ENCODE results near the gene EPG5. TPM values are rescaled to one million over a fixed set of nuclear protein-coding genes. Genes with fewer than 3 reads are reported as not detected.

The EPG5 gene
- polyA plus RNA-seq, 1 of the 3 experiments (the other 2 are of a cell fraction), result 13.6 TPM

DNA sequence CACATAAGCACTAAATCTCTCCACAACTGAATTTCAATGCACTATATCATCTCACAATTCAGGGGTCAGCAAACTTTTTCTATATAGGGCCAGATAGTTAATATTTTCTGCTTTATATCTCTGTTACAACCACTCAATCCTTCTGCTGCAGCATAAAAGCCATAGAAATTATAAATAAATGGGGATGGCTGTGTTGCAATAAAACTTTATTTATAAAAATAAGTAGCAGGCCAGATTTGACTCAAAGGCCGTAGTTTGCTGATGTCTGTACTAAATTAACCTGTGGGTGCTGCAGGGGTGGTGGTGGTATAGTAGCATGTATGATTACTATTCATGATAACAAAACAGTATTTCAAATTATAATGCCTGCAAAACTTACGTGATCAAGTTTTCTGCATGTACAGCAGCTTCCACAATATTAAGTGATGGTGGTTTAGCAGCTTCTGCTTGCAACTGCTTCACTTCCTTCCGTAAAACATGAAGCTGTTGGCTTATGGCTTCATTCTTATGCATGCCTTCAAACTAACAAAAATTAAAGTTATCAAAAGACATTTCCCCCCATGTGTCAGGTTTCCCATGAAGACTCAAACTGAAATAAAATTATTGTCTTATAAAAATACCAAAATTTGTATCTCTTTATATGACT, 77.6 kb downstream of the EPG5 start:
- Histone ChIP-seq H3F3A (replicated peaks; ENCODE audit: insufficient read depth) (peaks cover 12% of the 10 kb centered on the region), H2AFZ (ENCODE audit: low read depth) (no peak overlapping the region), H3K36me3 (replicated peaks in 1 of 2; ENCODE audit: control insufficient read depth in 1 of 2, insufficient read depth in 2 of 2, low read length in 1 of 2) (peaks cover 59 to 75% of the 10 kb centered on the region in 2 experiments), H3K79me2 (ENCODE audit: insufficient read depth) (peaks cover 16% of the 10 kb centered on the region; the same call in 1 of the 2 replicates), H3K4me2 (no peak overlapping the region), H3K4me1 (ENCODE audit: control insufficient read depth in 1 of 2, insufficient read depth in 2 of 2, low read depth in 1 of 2, low read length in 1 of 2) (no peaks in the 10 kb centered on the region), H4K20me1 (ENCODE audit: insufficient read depth) (no peaks in the 10 kb centered on the region), H3K9me2 (no peaks in the 10 kb centered on the region), H3K4me3 (ENCODE audit: low read depth in 2 of 2, low read length in 1 of 2) (no peak overlapping the region), H3K27ac (ENCODE audit: low read depth in 2 of 2, low read length in 1 of 2) (no peak overlapping the region), H3K27me3 (ENCODE audit: insufficient read depth) (no peaks in the 10 kb centered on the region), H3K9me3 (no peaks in the 10 kb centered on the region), H3K9ac (no peak overlapping the region)
- ChIA-PET CTCF (interaction anchor here (1.2 to 1.4 kb wide), 2 partner anchors 10 kb away, joined by 4 to 5 read pairs; no protein-coding TSS in a partner anchor), POLR2A (no interaction called here)
- TF ChIP-seq TCF12 (IDR thresholded peaks at IDR 0.05) (no peak), RCOR1 (IDR thresholded peaks at IDR 0.05; ENCODE audit: low read length) (no peak)
- WGBS (ENCODE audit: low lambda C conversion rate), result 99% methylated on average over 3 of the region's 3 CpGs
- DNase-seq, result no peak

DNA sequence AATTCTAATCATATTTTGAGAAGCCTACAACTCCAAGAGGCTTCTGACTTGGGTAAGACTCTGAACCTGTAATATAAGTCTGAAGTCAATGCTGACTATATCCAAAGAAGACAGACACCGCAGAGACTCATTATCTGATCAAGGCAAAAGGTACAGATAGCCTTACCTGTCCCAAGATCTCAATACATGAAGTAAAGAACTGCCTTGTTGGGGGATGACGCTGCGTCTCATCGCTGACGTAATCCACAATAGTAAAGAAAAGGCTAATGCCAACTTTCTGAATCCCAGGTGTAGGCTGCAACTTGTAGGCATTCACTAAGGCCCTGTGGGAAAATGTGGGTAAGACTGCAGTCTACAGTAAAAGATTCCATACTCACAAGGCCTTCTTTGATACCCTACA, 79.5 kb downstream of the EPG5 start:
- DNase-seq, result no peak
- Histone ChIP-seq H3K9me3 (no peaks in the 10 kb centered on the region), H3K36me3 (replicated peaks in 1 of 2; ENCODE audit: control insufficient read depth in 1 of 2, insufficient read depth in 2 of 2, low read length in 1 of 2) (peaks cover 62 to 73% of the 10 kb centered on the region in 2 experiments), H3F3A (replicated peaks; ENCODE audit: insufficient read depth) (peaks cover 12% of the 10 kb centered on the region), H3K4me3 (ENCODE audit: low read depth in 2 of 2, low read length in 1 of 2) (no peak overlapping the region), H3K4me1 (ENCODE audit: control insufficient read depth in 1 of 2, insufficient read depth in 2 of 2, low read depth in 1 of 2, low read length in 1 of 2) (no peaks in the 10 kb centered on the region), H3K27me3 (ENCODE audit: insufficient read depth) (no peaks in the 10 kb centered on the region), H3K4me2 (no peak overlapping the region), H3K27ac (ENCODE audit: low read depth in 2 of 2, low read length in 1 of 2) (no peak overlapping the region), H3K9ac (no peak overlapping the region), H4K20me1 (ENCODE audit: insufficient read depth) (no peaks in the 10 kb centered on the region), H3K79me2 (ENCODE audit: insufficient read depth) (peaks cover 16% of the 10 kb centered on the region; the same call in 1 of the 2 replicates), H3K9me2 (no peaks in the 10 kb centered on the region), H2AFZ (ENCODE audit: low read depth) (no peak overlapping the region)
- POLR2A ChIA-PET, result no interaction called here
- WGBS (ENCODE audit: low lambda C conversion rate), result 99% methylated on average over 5 of the region's 5 CpGs
- CTCF ChIA-PET, result interaction anchor here (1.1 kb wide), 1 partner anchor 165 kb away, joined by 3 read pairs; no protein-coding TSS in a partner anchor
- TF ChIP-seq NRF1 (IDR thresholded peaks at IDR 0.05; ENCODE audit: low read depth, low read length), result no peak
- TF ChIP-seq, protein P1, sequence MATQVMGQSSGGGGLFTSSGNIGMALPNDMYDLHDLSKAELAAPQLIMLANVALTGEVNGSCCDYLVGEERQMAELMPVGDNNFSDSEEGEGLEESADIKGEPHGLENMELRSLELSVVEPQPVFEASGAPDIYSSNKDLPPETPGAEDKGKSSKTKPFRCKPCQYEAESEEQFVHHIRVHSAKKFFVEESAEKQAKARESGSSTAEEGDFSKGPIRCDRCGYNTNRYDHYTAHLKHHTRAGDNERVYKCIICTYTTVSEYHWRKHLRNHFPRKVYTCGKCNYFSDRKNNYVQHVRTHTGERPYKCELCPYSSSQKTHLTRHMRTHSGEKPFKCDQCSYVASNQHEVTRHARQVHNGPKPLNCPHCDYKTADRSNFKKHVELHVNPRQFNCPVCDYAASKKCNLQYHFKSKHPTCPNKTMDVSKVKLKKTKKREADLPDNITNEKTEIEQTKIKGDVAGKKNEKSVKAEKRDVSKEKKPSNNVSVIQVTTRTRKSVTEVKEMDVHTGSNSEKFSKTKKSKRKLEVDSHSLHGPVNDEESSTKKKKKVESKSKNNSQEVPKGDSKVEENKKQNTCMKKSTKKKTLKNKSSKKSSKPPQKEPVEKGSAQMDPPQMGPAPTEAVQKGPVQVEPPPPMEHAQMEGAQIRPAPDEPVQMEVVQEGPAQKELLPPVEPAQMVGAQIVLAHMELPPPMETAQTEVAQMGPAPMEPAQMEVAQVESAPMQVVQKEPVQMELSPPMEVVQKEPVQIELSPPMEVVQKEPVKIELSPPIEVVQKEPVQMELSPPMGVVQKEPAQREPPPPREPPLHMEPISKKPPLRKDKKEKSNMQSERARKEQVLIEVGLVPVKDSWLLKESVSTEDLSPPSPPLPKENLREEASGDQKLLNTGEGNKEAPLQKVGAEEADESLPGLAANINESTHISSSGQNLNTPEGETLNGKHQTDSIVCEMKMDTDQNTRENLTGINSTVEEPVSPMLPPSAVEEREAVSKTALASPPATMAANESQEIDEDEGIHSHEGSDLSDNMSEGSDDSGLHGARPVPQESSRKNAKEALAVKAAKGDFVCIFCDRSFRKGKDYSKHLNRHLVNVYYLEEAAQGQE (IDR thresholded peaks at IDR 0.05; ENCODE audit: low read depth, low read length), result no peak
- TF ChIP-seq SIN3A (IDR thresholded peaks at IDR 0.05; ENCODE audit: borderline replicate concordance, low read depth, low read length), result no peak
- TF ChIP-seq TEAD4 (IDR thresholded peaks at IDR 0.05; ENCODE audit: borderline replicate concordance, insufficient read depth), result no peak
- TF ChIP-seq RFX5 (IDR thresholded peaks at IDR 0.05; ENCODE audit: low read length), result no peak
- TF ChIP-seq POLR2AphosphoS5 (IDR thresholded peaks at IDR 0.05; ENCODE audit: low read depth, low read length), result no peak
- TF ChIP-seq TAF1 (IDR thresholded peaks at IDR 0.05; ENCODE audit: borderline replicate concordance, low read depth, low read length), result no peak
- no peak for TF ChIP-seq MEF2A (IDR thresholded peaks at IDR 0.05; ENCODE audit: borderline replicate concordance, low read depth)
- TF ChIP-seq, protein P2, sequence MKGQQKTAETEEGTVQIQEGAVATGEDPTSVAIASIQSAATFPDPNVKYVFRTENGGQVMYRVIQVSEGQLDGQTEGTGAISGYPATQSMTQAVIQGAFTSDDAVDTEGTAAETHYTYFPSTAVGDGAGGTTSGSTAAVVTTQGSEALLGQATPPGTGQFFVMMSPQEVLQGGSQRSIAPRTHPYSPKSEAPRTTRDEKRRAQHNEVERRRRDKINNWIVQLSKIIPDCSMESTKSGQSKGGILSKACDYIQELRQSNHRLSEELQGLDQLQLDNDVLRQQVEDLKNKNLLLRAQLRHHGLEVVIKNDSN (IDR thresholded peaks at IDR 0.05; ENCODE audit: borderline replicate concordance, low read depth), result no peak

Data from SK-N-SH (cell line).